ENCODE results near the gene KSR2. TPM values are rescaled to one million over a fixed set of nuclear protein-coding genes. Genes with fewer than 3 reads are reported as not detected.
"Not testable (repeated sequence)": the region's sequence is repeated elsewhere in the genome, so short reads cannot be mapped to it uniquely, and the experiment has no call there.

Gene KSR2
- total RNA-seq, 1 experiment from 2014 or later: not detected

DNA sequence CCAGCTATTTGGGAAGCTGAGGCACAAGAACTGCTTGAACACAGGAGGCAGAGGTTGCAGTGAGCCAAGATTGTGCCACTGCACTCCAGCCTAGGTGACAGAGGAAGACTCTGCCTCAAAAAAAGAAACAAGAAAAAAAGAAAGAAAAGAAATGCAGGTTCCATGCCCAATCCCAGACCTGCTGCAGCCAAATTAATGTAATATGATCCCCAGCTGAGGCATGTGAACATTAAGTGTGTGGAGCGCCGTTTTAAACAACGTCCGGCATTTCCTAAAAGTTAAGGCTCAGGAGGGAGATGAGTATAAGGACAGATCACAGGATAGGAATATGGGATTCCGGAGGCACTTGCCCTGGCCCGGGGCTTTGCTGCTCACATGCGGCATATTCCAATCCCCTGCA lies 162.9 kb downstream of the KSR2 start:
- BruUV-seq (replicated peaks): no TSS peak
- TF ChIP-seq EZH2 (IDR thresholded peaks at IDR 0.05; ENCODE audit: borderline replicate concordance, low read depth, low read length, poor library complexity, severe bottlenecking): no peak
- TF ChIP-seq, protein P1, sequence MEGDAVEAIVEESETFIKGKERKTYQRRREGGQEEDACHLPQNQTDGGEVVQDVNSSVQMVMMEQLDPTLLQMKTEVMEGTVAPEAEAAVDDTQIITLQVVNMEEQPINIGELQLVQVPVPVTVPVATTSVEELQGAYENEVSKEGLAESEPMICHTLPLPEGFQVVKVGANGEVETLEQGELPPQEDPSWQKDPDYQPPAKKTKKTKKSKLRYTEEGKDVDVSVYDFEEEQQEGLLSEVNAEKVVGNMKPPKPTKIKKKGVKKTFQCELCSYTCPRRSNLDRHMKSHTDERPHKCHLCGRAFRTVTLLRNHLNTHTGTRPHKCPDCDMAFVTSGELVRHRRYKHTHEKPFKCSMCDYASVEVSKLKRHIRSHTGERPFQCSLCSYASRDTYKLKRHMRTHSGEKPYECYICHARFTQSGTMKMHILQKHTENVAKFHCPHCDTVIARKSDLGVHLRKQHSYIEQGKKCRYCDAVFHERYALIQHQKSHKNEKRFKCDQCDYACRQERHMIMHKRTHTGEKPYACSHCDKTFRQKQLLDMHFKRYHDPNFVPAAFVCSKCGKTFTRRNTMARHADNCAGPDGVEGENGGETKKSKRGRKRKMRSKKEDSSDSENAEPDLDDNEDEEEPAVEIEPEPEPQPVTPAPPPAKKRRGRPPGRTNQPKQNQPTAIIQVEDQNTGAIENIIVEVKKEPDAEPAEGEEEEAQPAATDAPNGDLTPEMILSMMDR (conservative IDR thresholded peaks at IDR 0.05; ENCODE audit: low read depth, low read length): no peak
- Histone ChIP-seq H3K9me3 (ENCODE audit: low read depth, low read length, poor library complexity, severe bottlenecking) (no peaks in the 10 kb centered on the region), H3K27ac (ENCODE audit: low read depth, low read length, poor library complexity, severe bottlenecking) (no peak overlapping the region), H3K36me3 (ENCODE audit: insufficient read depth, low read length, poor library complexity, severe bottlenecking) (no peaks in the 10 kb centered on the region), H3K4me1 (ENCODE audit: insufficient read depth, low read length, poor library complexity, severe bottlenecking) (no peaks in the 10 kb centered on the region), H3K4me3 (ENCODE audit: low read depth, low read length, poor library complexity, severe bottlenecking) (no peak overlapping the region), H3K27me3 (replicated peaks; ENCODE audit: insufficient read depth, low read depth, low read length, poor library complexity) (peaks cover 44% of the 10 kb centered on the region)
- CTCF ChIA-PET: no interaction called here
- intact Hi-C loops (cut with micrococcal nuclease; ENCODE audit: unreplicated experiment): no loop called here
- POLR2A ChIA-PET (ENCODE audit: low non-redundant PET): no interaction called here
- DNase-seq (ENCODE audit: low spot score): no peak

DNA sequence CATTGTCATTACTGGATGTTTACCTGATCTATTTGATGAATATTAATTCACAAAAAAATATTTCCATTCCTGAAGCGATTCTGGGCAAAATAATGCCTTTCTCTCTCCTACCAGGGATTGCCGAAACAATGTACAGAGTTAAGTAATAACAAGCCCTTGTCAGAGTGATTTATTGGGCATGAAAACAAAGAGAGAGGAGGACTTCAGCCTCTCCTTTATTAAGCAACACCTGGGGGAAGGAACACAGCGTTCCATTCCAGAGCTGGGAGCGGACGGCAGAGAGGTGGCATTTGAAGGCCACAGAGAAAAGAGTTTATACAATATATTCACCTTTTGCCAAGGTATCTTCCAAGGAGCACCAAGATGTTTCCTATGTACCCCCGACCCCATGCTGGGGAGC lies 165.8 kb downstream of the KSR2 start:
- H3K27ac ChIP-seq (ENCODE audit: low read depth, low read length, poor library complexity, severe bottlenecking): no peak overlapping the region
- H3K27me3 ChIP-seq (replicated peaks; ENCODE audit: insufficient read depth, low read depth, low read length, poor library complexity): peaks cover 24% of the 10 kb centered on the region
- DNase-seq (ENCODE audit: low spot score): no peak
- H3K4me3 ChIP-seq (ENCODE audit: low read depth, low read length, poor library complexity, severe bottlenecking): no peak overlapping the region
- BruUV-seq (replicated peaks): no TSS peak
- no peaks in the 10 kb centered on the region for H3K36me3 ChIP-seq (ENCODE audit: insufficient read depth, low read length, poor library complexity, severe bottlenecking)
- intact Hi-C loops (cut with micrococcal nuclease; ENCODE audit: unreplicated experiment): no loop called here
- CTCF ChIA-PET: no interaction called here
- no peak for TF ChIP-seq EZH2 (IDR thresholded peaks at IDR 0.05; ENCODE audit: borderline replicate concordance, low read depth, low read length, poor library complexity, severe bottlenecking)
- TF ChIP-seq, protein P1 (conservative IDR thresholded peaks at IDR 0.05; ENCODE audit: low read depth, low read length): no peak
- no peaks in the 10 kb centered on the region for H3K9me3 ChIP-seq (ENCODE audit: low read depth, low read length, poor library complexity, severe bottlenecking)
- no peaks in the 10 kb centered on the region for H3K4me1 ChIP-seq (ENCODE audit: insufficient read depth, low read length, poor library complexity, severe bottlenecking)
- POLR2A ChIA-PET (ENCODE audit: low non-redundant PET): no interaction called here

DNA sequence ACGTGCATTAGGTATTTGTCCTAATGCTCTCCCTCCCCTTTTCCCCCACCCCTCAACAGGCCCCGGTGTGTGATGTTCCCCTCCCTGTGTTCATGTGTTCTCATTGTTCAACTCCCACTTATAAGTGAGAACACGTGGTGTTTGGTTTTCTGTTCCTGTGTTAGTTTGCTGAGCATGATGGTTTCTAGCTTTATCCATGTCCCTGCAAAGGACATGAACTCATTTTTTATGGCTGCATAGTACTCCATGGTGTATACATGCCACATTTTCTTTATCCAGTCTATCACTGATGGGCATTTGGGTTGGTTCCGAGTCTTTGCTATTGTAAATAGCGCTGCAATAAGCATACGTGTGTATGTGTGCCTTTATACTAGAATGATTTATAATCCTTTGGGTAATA lies 168.1 kb downstream of the KSR2 start:
- intact Hi-C loops (cut with micrococcal nuclease; ENCODE audit: unreplicated experiment); CTCF ChIA-PET; DNase-seq (ENCODE audit: low spot score); H3K36me3 ChIP-seq (ENCODE audit: insufficient read depth, low read length, poor library complexity, severe bottlenecking); H3K4me1 ChIP-seq (ENCODE audit: insufficient read depth, low read length, poor library complexity, severe bottlenecking); H3K4me3 ChIP-seq (ENCODE audit: low read depth, low read length, poor library complexity, severe bottlenecking); H3K9me3 ChIP-seq (ENCODE audit: low read depth, low read length, poor library complexity, severe bottlenecking); POLR2A ChIA-PET (ENCODE audit: low non-redundant PET); H3K27me3 ChIP-seq (replicated peaks; ENCODE audit: insufficient read depth, low read depth, low read length, poor library complexity); BruUV-seq (replicated peaks); H3K27ac ChIP-seq (ENCODE audit: low read depth, low read length, poor library complexity, severe bottlenecking): not testable (repeated sequence)

DNA sequence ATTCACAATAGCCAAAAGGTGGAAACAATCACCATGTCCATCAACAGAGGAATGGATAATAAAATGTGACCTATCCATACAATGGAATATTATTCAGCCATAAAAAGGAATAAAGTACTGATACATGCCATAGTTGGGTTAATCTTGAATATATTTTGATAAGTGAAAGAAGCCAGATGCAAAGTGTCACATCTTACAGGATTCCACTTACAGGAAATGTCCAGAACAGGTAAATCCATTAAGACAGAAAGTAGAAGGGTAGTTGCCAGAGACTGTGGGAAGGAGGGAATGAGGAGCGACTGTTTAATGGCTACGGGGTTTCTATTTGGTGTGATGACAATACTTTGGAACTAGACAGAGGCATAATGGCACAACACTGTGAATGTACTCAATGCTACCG lies 171.6 kb downstream of the KSR2 start:
- Histone ChIP-seq H3K36me3 (ENCODE audit: insufficient read depth, low read length, poor library complexity, severe bottlenecking) (no peaks in the 10 kb centered on the region), H3K9me3 (ENCODE audit: low read depth, low read length, poor library complexity, severe bottlenecking) (no peaks in the 10 kb centered on the region), H3K4me3 (ENCODE audit: low read depth, low read length, poor library complexity, severe bottlenecking) (no peak overlapping the region), H3K27ac (ENCODE audit: low read depth, low read length, poor library complexity, severe bottlenecking) (no peak overlapping the region), H3K4me1 (ENCODE audit: insufficient read depth, low read length, poor library complexity, severe bottlenecking) (no peaks in the 10 kb centered on the region), H3K27me3 (replicated peaks; ENCODE audit: insufficient read depth, low read depth, low read length, poor library complexity) (no peaks in the 10 kb centered on the region)
- no TSS peak for BruUV-seq (replicated peaks)
- POLR2A ChIA-PET (ENCODE audit: low non-redundant PET): no interaction called here
- TF ChIP-seq, protein P1 (conservative IDR thresholded peaks at IDR 0.05; ENCODE audit: low read depth, low read length): no peak
- TF ChIP-seq EZH2 (IDR thresholded peaks at IDR 0.05; ENCODE audit: borderline replicate concordance, low read depth, low read length, poor library complexity, severe bottlenecking): no peak
- intact Hi-C loops (cut with micrococcal nuclease; ENCODE audit: unreplicated experiment): no loop called here
- DNase-seq (ENCODE audit: low spot score): no peak
- CTCF ChIA-PET: no interaction called here

All from A673 (cell line).